A673 (cell line): ENCODE measurements around the gene ADM2. TPM values are rescaled to one million over a fixed set of nuclear protein-coding genes. Genes with fewer than 3 reads are reported as not detected.
A peak's percentile ranks its signal among the peaks of the same experiment; 100 is the strongest.

Experiments
- BruUV-seq: library from RNA; stranded (reverse); fragments of 400-500 nt; replicated peaks from 2 replicates; lab custom pipeline; 2021; lab: Mats Ljungman, UMichigan
- CTCF ChIA-PET: fragments of 300-600 bp; sonication (Branson Sonifier 250); formaldehyde crosslinking; loops from one replicate; lab custom pipeline; 2022; ENCODE audit warnings: antibody characterized with exemption; lab: Charles Lee
- POLR2A ChIA-PET: fragments of 300-600 bp; sonication (Branson Sonifier 250); formaldehyde crosslinking; loops from one replicate; lab custom pipeline; 2022; ENCODE audit warnings: antibody characterized with exemption; ENCODE audit not compliant: low non-redundant PET; lab: Charles Lee
- DNase-seq: peaks from one replicate; pipeline ENCODE4 v3.0.0-alpha.2; 2015; ENCODE audit warnings: low spot score
- H3K27ac ChIP-seq: fragments of 200-600 bp; sonication (generic); 2 replicates; pipeline ENCODE4 v1.5.1; 2016; ENCODE audit warnings: mixed run types, low read depth, mild to moderate bottlenecking, mixed read lengths, antibody characterized with exemption, low read length; ENCODE audit not compliant: poor library complexity, severe bottlenecking
- H3K27me3 ChIP-seq: fragments of 200-600 bp; sonication (generic); replicated peaks from 2 replicates; pipeline ENCODE4 v1.6.1; 2017; ENCODE audit warnings: mixed run types, low read depth, mild to moderate bottlenecking, mixed read lengths, antibody characterized with exemption, low read length; ENCODE audit not compliant: insufficient read depth, poor library complexity
- H3K36me3 ChIP-seq: fragments of 200-600 bp; sonication (generic); 2 replicates; pipeline ENCODE4 v1.6.1; 2016; ENCODE audit warnings: mixed run types, mild to moderate bottlenecking, mixed read lengths, antibody characterized with exemption, low read length; ENCODE audit not compliant: insufficient read depth, poor library complexity, severe bottlenecking
- H3K4me1 ChIP-seq: fragments of 200-600 bp; sonication (generic); 2 replicates; pipeline ENCODE4 v1.6.1; 2017; ENCODE audit warnings: mixed run types, mild to moderate bottlenecking, mixed read lengths, antibody characterized with exemption, low read length; ENCODE audit not compliant: insufficient read depth, poor library complexity, severe bottlenecking
- H3K4me3 ChIP-seq: fragments of 200-600 bp; sonication (generic); 2 replicates; pipeline ENCODE4 v1.5.1; 2016; ENCODE audit warnings: low read depth, mixed run types, mild to moderate bottlenecking, mixed read lengths, low read length; ENCODE audit not compliant: poor library complexity, severe bottlenecking
- H3K9me3 ChIP-seq: fragments of 200-600 bp; sonication (generic); 2 replicates; pipeline ENCODE4 v1.6.1; 2016; ENCODE audit warnings: mixed run types, low read depth, mild to moderate bottlenecking, mixed read lengths, antibody characterized with exemption, low read length; ENCODE audit not compliant: poor library complexity, severe bottlenecking
- EZH2 ChIP-seq: fragments of 200-600 bp; sonication (generic); IDR thresholded peaks from 2 replicates; pipeline ENCODE4 v1.6.1; 2017; ENCODE audit warnings: borderline replicate concordance, low read depth, mild to moderate bottlenecking, mixed read lengths, antibody characterized with exemption, low read length; ENCODE audit not compliant: poor library complexity, severe bottlenecking
- intact Hi-C: fragments of 100-400 bp; cut with micrococcal nuclease; formaldehyde crosslinking; loops from one replicate; pipeline ENCODE4 v1.10.0; 2022; ENCODE audit not compliant: unreplicated experiment
- total RNA-seq: library from RNA; stranded (reverse); gene quantifications from 2 replicates; pipeline ENCODE4 v1.2.3, GENCODE V29; 2021
- TF ChIP-seq, protein P1 (sequence below): fragments of 300-800, 200-600 bp; sonication (generic); conservative IDR thresholded peaks from 2 replicates; pipeline ENCODE4 v1.5.1; 2017; ENCODE audit warnings: low read depth, mild to moderate bottlenecking, antibody characterized with exemption, low read length, moderate library complexity, mixed read lengths

Gene ADM2
- total RNA-seq, 1 experiment from 2014 or later = 5.4 TPM

DNA sequence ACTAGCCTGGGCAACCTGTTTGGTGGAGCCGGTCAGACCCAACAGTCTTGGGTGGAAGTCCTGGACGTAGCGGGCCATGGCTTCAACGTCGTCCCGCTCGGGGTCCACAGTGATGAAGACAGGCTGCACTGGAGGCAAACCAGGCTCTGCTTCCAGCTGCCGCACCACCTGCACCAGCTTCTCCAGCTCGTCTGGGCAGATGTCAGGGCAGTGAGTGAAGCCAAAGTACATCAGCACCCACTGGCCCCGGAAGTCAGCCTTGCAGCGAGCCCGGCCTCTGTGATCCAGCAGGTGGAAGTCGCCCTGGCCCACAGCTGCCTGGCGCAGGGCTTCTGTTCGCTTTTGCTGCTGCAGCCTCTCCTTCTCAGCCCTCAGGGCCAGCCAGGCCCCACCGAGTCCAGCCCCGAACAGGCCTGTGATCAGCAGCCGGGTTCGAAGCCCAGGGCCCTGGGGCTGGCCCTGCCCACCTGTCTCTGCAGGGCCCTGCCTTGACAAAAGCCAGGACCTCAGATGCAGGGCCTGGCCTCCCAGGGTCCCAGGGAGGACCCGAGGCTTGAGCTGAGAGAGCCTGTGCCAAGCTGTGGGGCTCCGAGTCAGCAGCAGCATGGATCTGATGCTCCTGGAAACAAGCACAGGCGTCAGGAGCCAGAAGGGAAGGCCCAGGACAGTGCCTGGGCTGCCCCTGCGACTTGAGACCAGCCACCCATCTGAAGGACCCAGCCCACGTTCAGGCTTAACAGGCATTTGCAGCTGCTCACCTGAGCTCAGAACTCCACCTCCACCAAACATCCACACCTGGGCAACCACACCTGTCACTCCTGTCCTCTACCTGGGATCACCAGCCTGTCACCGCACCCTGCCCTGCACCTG is 42.7 kb downstream of the ADM2 start:
- H3K27ac ChIP-seq = peak overlapping the region; percentile 90
- intact Hi-C loops = no loop called here
- no TSS peak for BruUV-seq
- DNase-seq = no peak
- no peaks in the 10 kb centered on the region for H3K9me3 ChIP-seq
- H3K4me3 ChIP-seq = peak overlapping the region; percentile 65
- TF ChIP-seq, protein P1, sequence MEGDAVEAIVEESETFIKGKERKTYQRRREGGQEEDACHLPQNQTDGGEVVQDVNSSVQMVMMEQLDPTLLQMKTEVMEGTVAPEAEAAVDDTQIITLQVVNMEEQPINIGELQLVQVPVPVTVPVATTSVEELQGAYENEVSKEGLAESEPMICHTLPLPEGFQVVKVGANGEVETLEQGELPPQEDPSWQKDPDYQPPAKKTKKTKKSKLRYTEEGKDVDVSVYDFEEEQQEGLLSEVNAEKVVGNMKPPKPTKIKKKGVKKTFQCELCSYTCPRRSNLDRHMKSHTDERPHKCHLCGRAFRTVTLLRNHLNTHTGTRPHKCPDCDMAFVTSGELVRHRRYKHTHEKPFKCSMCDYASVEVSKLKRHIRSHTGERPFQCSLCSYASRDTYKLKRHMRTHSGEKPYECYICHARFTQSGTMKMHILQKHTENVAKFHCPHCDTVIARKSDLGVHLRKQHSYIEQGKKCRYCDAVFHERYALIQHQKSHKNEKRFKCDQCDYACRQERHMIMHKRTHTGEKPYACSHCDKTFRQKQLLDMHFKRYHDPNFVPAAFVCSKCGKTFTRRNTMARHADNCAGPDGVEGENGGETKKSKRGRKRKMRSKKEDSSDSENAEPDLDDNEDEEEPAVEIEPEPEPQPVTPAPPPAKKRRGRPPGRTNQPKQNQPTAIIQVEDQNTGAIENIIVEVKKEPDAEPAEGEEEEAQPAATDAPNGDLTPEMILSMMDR = no peak
- no peak for TF ChIP-seq EZH2
- CTCF ChIA-PET = interaction anchor here (2.2 kb wide), 1 partner anchor 15 kb away, joined by 19 read pairs; no protein-coding TSS in a partner anchor
- peaks cover 47% of the 10 kb centered on the region for H3K36me3 ChIP-seq
- POLR2A ChIA-PET = no interaction called here
- H3K27me3 ChIP-seq = no peaks in the 10 kb centered on the region
- peaks cover 14% of the 10 kb centered on the region for H3K4me1 ChIP-seq

DNA sequence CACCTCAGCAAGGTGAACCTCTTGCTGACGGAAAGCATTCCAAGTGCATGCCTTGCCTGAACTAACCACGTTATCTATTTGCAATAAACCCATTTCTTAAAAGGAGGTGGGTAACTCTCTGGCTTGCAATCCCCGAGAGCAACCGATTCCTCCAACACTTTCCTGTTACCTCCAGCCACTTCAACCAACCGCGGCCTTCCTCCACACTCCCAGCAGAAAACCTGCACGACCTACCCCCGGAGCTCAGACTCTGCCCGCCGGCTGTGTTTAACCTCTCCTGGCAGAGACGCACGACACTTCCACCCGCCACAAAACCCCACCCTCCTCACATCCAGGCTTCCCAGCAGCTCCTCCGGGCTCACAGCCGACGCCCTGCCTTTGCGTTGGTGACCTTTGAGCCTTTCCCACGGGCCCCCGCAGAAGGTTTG is 43.3 kb downstream of the ADM2 start:
- TF ChIP-seq, protein P1 = no peak
- TF ChIP-seq EZH2 = no peak
- DNase-seq = no peak
- Histone ChIP-seq H3K27ac (peak overlapping the region; percentile 90), H3K4me1 (peaks cover 14% of the 10 kb centered on the region), H3K4me3 (peak overlapping the region; percentile 65), H3K27me3 (peaks cover 1% of the 10 kb centered on the region), H3K36me3 (peaks cover 41% of the 10 kb centered on the region), H3K9me3 (no peaks in the 10 kb centered on the region)
- TSS peak; percentile 80 for BruUV-seq
- ChIA-PET POLR2A (no interaction called here), CTCF (interaction anchor here (2.2 kb wide), 1 partner anchor 14 kb away, joined by 19 read pairs; no protein-coding TSS in a partner anchor)
- intact Hi-C loops = no loop called here

DNA sequence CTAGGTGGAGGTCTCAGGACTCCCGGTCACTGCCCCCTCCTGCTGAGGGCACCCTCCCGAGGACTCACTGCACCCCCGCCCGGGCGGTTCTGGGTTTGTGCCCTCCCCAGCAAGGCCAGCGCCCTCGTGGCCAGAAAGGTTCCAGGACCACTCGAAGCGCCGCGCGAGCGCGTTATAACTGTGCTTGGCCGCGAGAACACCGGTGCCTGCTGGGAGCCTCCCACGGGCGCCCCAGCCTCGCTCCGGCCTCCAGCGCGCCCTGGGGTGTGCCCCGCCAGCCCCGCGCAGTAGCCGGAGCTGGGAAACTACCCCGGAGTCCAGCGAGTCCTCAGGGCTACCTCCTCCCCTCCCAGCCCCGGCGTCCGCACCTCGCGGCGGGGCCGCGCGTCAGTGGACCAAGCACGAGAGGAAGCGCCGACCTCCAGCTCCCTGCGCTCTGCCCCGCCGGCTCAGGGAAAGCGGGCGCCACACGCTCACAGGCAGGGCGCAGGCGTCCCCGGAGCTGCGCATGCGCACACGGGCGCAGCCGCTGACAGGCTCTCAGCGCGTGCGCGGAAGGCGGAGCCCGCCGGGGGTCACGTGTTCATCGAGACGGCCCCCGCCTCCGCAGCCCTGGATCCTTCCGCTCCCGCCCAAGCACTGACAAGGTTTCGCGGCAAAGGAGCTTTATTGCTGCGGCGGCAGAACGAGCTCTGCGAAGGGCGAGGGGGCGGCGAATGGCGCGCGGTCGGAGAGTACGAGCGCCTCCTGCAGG is 43.9 kb downstream of the ADM2 start, which contains the start of gene SCO2:
Gene SCO2, minus strand, starts transcription at position 495 of the 754 bp plus-strand sequence. CDS start 1,187 bp downstream, outside the sequence.
- peaks cover 20% of the 10 kb centered on the region for H3K4me1 ChIP-seq
- peak; percentile 98 for DNase-seq
- POLR2A ChIA-PET = interaction anchor here (0.6 to 1.0 kb wide), 4 partner anchors 16 to 281 kb away, joined by 4 to 8 read pairs (median 4); partner anchors contain the start of gene TUBGCP6
- peak within 1 kb of the TSS; percentile 90 for H3K27ac ChIP-seq
- no peaks in the 10 kb centered on the region for H3K9me3 ChIP-seq
- intact Hi-C loops = no loop called here
- peak within 1 kb of the TSS; percentile 65 for H3K4me3 ChIP-seq
- no TSS peak for BruUV-seq
- CTCF ChIA-PET = interaction anchor here (0.5 to 2.2 kb wide), 15 partner anchors 10 to 283 kb away, joined by 3 to 20 read pairs (median 8); partner anchors contain the start of genes LMF2, NCAPH2 and SYCE3
- TF ChIP-seq, protein P1 = peak; percentile 64; the same call in 1 of the 2 replicates
- TF ChIP-seq EZH2 = no peak
- peaks cover 7% of the 10 kb centered on the region for H3K27me3 ChIP-seq
- H3K36me3 ChIP-seq = peaks cover 40% of the 10 kb centered on the region
